ENCODE results near the gene KIRREL3. TPM values are rescaled to one million over a fixed set of nuclear protein-coding genes. Genes with fewer than 3 reads are reported as not detected.

Gene KIRREL3
- total RNA-seq, 2 donors from 2014 or later, result 0.61 to 0.64 TPM

- H3K9ac ChIP-seq (ENCODE audit: low read depth in 2 of 2, low read length in 2 of 2), result no peak overlapping the region
- no peaks in the 10 kb centered on the region for H3K27me3 ChIP-seq
- TF ChIP-seq, protein P1, sequence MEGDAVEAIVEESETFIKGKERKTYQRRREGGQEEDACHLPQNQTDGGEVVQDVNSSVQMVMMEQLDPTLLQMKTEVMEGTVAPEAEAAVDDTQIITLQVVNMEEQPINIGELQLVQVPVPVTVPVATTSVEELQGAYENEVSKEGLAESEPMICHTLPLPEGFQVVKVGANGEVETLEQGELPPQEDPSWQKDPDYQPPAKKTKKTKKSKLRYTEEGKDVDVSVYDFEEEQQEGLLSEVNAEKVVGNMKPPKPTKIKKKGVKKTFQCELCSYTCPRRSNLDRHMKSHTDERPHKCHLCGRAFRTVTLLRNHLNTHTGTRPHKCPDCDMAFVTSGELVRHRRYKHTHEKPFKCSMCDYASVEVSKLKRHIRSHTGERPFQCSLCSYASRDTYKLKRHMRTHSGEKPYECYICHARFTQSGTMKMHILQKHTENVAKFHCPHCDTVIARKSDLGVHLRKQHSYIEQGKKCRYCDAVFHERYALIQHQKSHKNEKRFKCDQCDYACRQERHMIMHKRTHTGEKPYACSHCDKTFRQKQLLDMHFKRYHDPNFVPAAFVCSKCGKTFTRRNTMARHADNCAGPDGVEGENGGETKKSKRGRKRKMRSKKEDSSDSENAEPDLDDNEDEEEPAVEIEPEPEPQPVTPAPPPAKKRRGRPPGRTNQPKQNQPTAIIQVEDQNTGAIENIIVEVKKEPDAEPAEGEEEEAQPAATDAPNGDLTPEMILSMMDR (IDR thresholded peaks at IDR 0.05), result no peak
- intact Hi-C loops (cut with DNase I), result loop anchor here (10.0 kb wide), 1 partner anchor 898 kb away; no protein-coding TSS in a partner anchor
- no peaks in the 10 kb centered on the region for H3K36me3 ChIP-seq
- no peak overlapping the region for H3K4me3 ChIP-seq
- no peak overlapping the region for H3K27ac ChIP-seq
- no peaks in the 10 kb centered on the region for H3K4me1 ChIP-seq
- no peak for DNase-seq
- H3K9me3 ChIP-seq, result no peaks in the 10 kb centered on the region
These were observed 554.0 kb downstream of the KIRREL3 start for GRCh38 chr11:126446581-126446980.

DNA sequence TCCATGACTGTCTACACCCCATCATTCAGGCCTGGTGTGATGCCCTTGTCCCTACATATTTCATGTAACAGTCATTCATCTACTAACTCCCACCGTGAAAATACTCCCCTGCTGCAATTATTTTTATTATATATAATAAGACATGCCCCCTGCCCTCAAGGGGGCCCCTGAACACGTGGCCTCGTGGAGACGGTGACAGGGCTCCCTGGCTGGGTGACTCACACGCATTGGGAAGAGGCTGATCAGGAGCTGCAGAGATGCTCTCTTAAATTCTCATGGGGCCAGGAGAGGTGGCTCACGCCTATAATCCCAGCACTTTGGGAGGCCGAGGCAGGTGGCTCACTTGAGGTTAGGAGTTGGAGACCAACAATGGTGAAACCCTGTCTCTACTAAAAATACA, 556.5 kb downstream of the KIRREL3 start:
- H3K36me3 ChIP-seq, result no peaks in the 10 kb centered on the region
- TF ChIP-seq, protein P1 (IDR thresholded peaks at IDR 0.05), result no peak
- no peaks in the 10 kb centered on the region for H3K9me3 ChIP-seq
- H3K4me1 ChIP-seq, result no peaks in the 10 kb centered on the region
- H3K4me3 ChIP-seq, result no peak overlapping the region
- H3K9ac ChIP-seq (ENCODE audit: low read depth in 2 of 2, low read length in 2 of 2), result no peak overlapping the region
- H3K27ac ChIP-seq, result no peak overlapping the region
- DNase-seq, result no peak
- intact Hi-C loops (cut with DNase I), result loop anchor here (5.0 to 10.0 kb wide), 3 partner anchors 33 to 901 kb away; no protein-coding TSS in a partner anchor
- no peaks in the 10 kb centered on the region for H3K27me3 ChIP-seq

- DNase-seq, result no peak
- intact Hi-C loops (cut with DNase I), result loop anchor here (5.0 to 10.0 kb wide), 3 partner anchors 34 to 902 kb away; no protein-coding TSS in a partner anchor
These were observed 557.5 kb downstream of the KIRREL3 start for GRCh38 chr11:126443120-126443519.

DNA sequence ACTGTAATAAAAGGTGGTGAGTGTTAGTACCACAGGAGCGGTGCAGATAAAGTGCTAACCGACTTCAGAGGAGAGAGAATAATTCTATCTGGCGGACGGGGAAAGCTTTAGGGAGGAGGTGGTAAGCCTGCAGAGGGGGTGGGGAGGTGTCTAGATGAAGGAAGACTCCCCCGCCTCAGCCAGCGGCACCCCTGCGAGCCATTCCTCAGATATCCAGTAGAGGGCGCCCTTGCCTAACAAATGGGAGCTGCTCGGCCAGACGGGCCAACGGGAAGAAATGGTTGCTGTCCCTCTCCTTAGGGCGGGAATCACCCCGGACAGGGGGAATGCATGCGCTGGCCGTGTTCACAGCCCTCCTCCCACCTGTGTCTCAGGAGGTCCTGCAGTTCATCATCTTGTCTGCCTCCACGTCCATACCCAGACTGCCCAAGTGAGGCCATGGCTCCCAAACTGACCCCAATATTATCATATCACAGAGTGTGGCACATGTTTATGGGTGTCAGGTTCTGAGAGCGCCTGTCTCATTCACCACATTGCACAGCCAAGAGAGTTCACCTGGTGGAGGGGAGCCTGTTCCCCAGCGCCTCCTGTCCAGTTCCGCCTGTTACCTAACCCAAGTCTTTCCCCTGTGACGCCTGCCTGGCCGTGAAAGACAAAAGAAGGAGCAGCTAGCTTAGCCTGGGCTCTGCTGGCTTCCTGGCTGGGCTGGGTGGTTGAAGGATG, 559.6 kb downstream of the KIRREL3 start:
- intact Hi-C loops (cut with DNase I), result loop anchor here (5.0 to 10.0 kb wide), 3 partner anchors 36 to 904 kb away; no protein-coding TSS in a partner anchor
- Histone ChIP-seq H3K27ac (no peak overlapping the region), H3K9ac (ENCODE audit: low read depth in 2 of 2, low read length in 2 of 2) (no peak overlapping the region), H3K4me1 (no peaks in the 10 kb centered on the region), H3K9me3 (no peaks in the 10 kb centered on the region), H3K4me3 (no peak overlapping the region), H3K27me3 (no peaks in the 10 kb centered on the region), H3K36me3 (no peaks in the 10 kb centered on the region)
- peak; percentile 82 for DNase-seq
- TF ChIP-seq, protein P1 (IDR thresholded peaks at IDR 0.05), result peak; percentile 94

More at GRCh38 chr11:126443120-126443519, 557.5 kb downstream of the KIRREL3 start:
- H3K9ac ChIP-seq (ENCODE audit: low read depth in 2 of 2, low read length in 2 of 2), result no peak overlapping the region
- no peaks in the 10 kb centered on the region for H3K36me3 ChIP-seq
- H3K27me3 ChIP-seq, result no peaks in the 10 kb centered on the region
- no peak overlapping the region for H3K4me3 ChIP-seq
- H3K4me1 ChIP-seq, result no peaks in the 10 kb centered on the region
- no peak overlapping the region for H3K27ac ChIP-seq
- TF ChIP-seq, protein P1 (IDR thresholded peaks at IDR 0.05), result no peak
- no peaks in the 10 kb centered on the region for H3K9me3 ChIP-seq

DNA sequence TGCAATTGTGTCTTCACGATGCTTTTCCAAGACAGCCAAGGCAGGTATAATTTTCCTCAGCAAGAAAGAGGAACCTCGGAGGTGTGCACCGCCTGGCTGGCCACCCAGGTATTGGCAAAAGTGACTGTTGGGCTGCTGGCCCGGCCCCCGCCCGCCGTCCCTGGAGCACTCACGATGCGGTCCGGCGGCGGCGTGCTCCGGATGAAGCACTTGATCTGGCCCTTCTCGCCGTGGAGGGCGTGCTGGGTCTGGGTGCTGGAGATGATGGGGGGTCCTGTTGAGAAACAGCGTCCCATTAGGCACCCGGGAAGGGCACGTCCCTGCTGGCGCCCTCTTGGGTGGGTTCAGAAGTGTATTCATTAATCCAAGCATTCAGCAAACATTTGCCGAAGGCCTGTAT, 560.3 kb downstream of the KIRREL3 start:
- Histone ChIP-seq H3K4me3 (no peak overlapping the region), H3K4me1 (no peaks in the 10 kb centered on the region), H3K9ac (ENCODE audit: low read depth in 2 of 2, low read length in 2 of 2) (no peak overlapping the region), H3K36me3 (no peaks in the 10 kb centered on the region), H3K9me3 (no peaks in the 10 kb centered on the region), H3K27me3 (no peaks in the 10 kb centered on the region), H3K27ac (no peak overlapping the region)
- intact Hi-C loops (cut with DNase I), result loop anchor here (5.0 to 10.0 kb wide), 3 partner anchors 37 to 905 kb away; no protein-coding TSS in a partner anchor
- TF ChIP-seq, protein P1 (IDR thresholded peaks at IDR 0.05), result no peak
- no peak for DNase-seq
